ENCODE results near the gene MS4A4A.
A peak's percentile ranks its signal among the peaks of the same experiment; 100 is the strongest.

MS4A4A gene

DNA sequence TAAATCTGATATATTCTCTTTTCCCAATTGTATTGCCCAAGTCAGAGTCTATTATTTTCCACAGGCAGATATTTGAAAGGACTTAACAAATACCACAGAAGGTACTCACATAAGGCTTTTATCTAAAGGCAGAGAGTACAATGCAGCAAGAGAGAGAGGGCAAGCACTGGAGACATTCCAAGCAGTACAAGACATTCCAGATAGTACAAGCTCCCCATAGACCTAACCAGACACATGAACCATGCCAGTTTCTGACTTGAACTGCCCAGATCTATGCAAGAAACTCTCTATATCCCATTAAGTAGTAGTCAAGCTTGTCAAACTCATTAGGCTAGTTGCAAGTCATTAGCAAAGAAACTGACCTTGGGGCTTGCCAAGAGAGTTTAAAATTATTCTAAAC lies 35.4 kb downstream of the MS4A4A start:
- Mint-ChIP-seq H3K27me3 (ENCODE audit: low read depth) (no peaks in the 10 kb centered on the region), H3K4me3 (no peak overlapping the region), H3K27ac (no peak overlapping the region), H3K9me3 (no peaks in the 10 kb centered on the region), H3K4me1 (ENCODE audit: low read depth) (no peaks in the 10 kb centered on the region), H3K36me3 (ENCODE audit: low read depth) (no peaks in the 10 kb centered on the region)
- DNase-seq (ENCODE audit: low spot score) = no peak

DNA sequence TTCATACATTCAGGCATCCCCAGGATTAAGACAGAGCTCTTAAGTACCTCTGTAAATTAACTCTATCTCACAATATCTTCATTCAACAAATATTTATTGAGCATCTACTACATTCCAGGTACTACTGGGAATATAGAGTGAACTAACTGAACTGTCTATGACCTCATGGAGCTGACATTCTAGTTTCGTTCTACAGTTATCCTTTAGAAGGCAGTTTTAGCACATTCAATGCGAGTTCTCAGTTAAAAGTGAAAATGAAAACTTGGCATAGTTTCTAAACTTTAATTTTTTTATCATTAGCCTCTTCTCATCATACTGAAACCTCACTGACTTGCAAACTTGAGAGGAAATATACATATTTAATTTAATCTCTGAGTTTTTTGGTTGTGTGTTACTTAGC lies 35.9 kb downstream of the MS4A4A start:
- DNase-seq (ENCODE audit: low spot score) = no peak
- Mint-ChIP-seq H3K4me3 (no peak overlapping the region), H3K36me3 (ENCODE audit: low read depth) (no peaks in the 10 kb centered on the region), H3K27me3 (ENCODE audit: low read depth) (no peaks in the 10 kb centered on the region), H3K27ac (no peak overlapping the region), H3K9me3 (no peaks in the 10 kb centered on the region), H3K4me1 (ENCODE audit: low read depth) (no peaks in the 10 kb centered on the region)

DNA sequence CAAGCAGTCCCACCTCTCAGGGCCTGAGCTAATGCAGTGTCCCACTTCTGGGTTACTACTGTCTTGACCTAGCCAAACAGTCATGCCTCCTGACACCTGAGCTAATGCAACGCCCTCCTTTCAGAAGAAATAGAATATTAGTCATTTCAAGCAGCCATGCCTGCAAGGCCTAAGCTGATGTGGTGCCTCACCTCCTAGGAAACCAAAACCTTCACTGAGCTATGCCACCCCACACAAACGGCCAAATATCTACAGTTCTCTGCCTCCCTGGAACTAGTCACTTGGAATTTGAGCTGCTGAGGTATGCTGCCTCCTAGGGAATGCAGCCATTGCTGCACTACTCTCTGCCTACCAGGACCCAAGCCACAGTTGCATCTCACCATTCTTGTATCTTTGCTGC lies 38.3 kb downstream of the MS4A4A start:
- H3K27ac Mint-ChIP-seq = no peak overlapping the region
- DNase-seq (ENCODE audit: low spot score) = no peak

DNA sequence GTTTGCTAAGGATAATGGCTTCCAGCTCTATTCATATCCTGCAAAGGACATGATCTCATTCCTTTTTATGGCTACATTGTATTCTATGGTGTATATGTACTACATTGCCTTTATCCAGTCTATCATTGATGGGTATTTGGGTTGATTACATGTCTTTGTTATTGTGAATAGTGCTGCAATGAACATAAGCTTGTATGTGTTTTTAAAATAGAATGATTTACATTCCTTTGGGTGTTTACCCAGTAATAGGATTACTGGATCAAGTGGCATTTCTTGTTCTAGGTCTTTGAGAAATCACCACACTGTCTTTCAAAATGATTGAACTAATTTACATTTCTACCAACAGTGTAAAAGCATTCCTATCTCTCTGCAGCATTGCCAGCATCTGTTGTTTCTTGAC lies 40.6 kb downstream of the MS4A4A start:
- Mint-ChIP-seq H3K4me1 (ENCODE audit: low read depth) (no peaks in the 10 kb centered on the region), H3K36me3 (ENCODE audit: low read depth) (no peaks in the 10 kb centered on the region), H3K27me3 (ENCODE audit: low read depth) (peaks cover 2% of the 10 kb centered on the region), H3K4me3 (no peak overlapping the region), H3K27ac (no peak overlapping the region), H3K9me3 (peaks cover 12% of the 10 kb centered on the region)
- no peak for DNase-seq (ENCODE audit: low spot score)

More for the DNA sequence above, 38.3 kb downstream of the MS4A4A start:
- H3K4me1 Mint-ChIP-seq (ENCODE audit: low read depth) = no peaks in the 10 kb centered on the region
- no peak overlapping the region for H3K4me3 Mint-ChIP-seq
- peaks cover 2% of the 10 kb centered on the region for H3K27me3 Mint-ChIP-seq (ENCODE audit: low read depth)
- peaks cover 11% of the 10 kb centered on the region for H3K9me3 Mint-ChIP-seq
- H3K36me3 Mint-ChIP-seq (ENCODE audit: low read depth) = no peaks in the 10 kb centered on the region

DNA sequence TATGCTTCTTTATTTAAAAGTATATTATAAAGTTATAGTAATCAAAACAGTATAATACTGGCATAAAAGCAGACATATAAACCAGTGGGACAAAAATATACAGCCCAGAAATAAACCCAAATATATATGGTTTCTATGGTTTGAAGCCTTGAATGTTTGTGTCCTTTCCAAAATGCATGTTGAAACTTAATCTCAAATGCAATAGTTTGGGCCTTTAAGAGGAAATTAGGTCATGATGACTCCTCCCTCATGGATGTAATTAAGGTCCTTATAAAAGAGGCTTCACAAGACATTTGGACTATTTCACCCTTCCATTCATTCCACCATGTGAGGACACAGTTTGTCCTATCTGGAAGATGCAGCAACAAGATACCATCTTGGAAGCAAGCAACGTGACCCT lies 46.5 kb downstream of the MS4A4A start, which contains the start of gene MS4A6E:
TSS of gene MS4A6E (plus strand) at position 301 of the 400 bp plus-strand sequence. CDS start 7,641 bp downstream, outside the sequence.
- Mint-ChIP-seq H3K27ac (no peak within 1 kb of the TSS), H3K36me3 (ENCODE audit: low read depth) (no peaks in the 10 kb centered on the region), H3K4me1 (ENCODE audit: low read depth) (no peaks in the 10 kb centered on the region), H3K27me3 (ENCODE audit: low read depth) (peaks cover 2% of the 10 kb centered on the region), H3K4me3 (no peak within 1 kb of the TSS), H3K9me3 (peaks cover 17% of the 10 kb centered on the region)
- no peak for DNase-seq (ENCODE audit: low spot score)

DNA sequence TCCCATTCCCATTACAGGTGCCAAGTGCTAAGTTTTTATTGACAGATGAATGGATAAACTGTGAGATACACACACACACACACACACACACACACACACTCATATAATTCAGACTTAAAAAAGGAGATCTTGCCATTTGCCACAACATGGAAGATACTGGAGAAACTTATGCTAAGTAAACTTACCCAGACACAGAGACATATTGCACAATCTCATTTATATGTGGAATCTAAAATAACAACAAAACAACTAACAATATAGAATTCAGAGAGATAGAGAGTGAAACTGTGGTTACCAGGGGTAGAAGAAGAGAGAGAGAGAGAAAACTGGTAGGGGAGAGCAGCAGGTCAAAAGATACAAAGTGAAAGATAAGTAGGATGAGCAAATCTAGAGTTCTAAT lies 48.0 kb downstream of the MS4A4A start:
- Mint-ChIP-seq H3K9me3 (peaks cover 9% of the 10 kb centered on the region), H3K27me3 (ENCODE audit: low read depth) (no peaks in the 10 kb centered on the region), H3K4me1 (ENCODE audit: low read depth) (no peaks in the 10 kb centered on the region), H3K27ac (no peak overlapping the region), H3K36me3 (ENCODE audit: low read depth) (no peaks in the 10 kb centered on the region), H3K4me3 (no peak overlapping the region)
- no peak for DNase-seq (ENCODE audit: low spot score)

DNA sequence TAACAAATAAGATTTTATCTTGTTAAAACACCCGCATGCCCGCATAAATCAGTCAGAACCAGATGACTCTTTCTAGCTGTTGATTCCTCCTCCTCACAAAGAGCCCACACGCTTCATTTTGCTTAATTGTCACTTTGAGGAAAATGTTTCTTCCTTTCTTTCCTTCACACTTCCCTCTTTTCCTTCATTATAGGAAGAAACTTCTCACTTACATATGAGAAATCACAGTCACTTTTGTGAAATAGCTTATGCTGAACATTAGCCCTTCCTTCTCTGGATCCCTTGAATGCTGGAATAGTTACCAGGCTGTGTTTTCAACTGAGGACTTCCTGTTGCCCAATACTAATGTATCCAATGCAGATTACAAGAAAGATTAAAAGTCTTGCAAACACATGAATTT lies 52.4 kb downstream of the MS4A4A start:
- peaks cover 5% of the 10 kb centered on the region for H3K9me3 Mint-ChIP-seq
- H3K36me3 Mint-ChIP-seq (ENCODE audit: low read depth) = no peaks in the 10 kb centered on the region
- H3K4me1 Mint-ChIP-seq (ENCODE audit: low read depth) = no peaks in the 10 kb centered on the region
- DNase-seq (ENCODE audit: low spot score) = no peak
- H3K4me3 Mint-ChIP-seq = no peak overlapping the region
- no peaks in the 10 kb centered on the region for H3K27me3 Mint-ChIP-seq (ENCODE audit: low read depth)
- H3K27ac Mint-ChIP-seq = no peak overlapping the region

DNA sequence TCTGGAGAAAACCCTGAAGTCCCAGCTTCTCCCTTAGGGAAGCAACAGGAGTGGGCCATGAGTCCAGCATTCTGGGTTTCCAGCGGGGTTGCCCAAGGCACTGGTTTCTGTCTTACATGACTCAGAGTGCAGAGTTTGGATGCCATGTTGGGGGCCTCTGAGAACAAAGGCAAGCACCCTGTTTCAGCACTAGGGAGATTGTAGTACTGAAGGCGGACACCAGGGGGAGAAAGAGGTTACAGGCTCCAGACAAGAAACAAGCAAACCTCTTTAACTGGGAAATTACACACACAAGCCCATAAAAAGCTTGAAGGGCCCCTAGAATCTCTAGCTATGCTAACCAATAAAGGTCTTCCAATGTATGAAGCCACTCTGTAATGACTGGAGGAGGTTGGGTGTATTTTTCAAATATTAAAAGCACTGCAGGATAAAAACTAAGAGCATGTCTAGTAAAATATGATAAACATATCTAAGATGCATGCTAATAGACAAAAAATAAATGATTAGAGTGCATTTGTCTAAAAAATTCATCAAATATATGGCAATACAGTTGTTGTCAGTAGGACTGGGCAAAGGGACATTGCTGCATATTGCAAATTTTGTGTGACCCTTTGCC lies 53.6 kb downstream of the MS4A4A start:
- Mint-ChIP-seq H3K4me1 (ENCODE audit: low read depth) (no peaks in the 10 kb centered on the region), H3K27ac (no peak overlapping the region), H3K36me3 (ENCODE audit: low read depth) (no peaks in the 10 kb centered on the region), H3K27me3 (ENCODE audit: low read depth) (no peaks in the 10 kb centered on the region), H3K4me3 (no peak overlapping the region), H3K9me3 (peaks cover 4% of the 10 kb centered on the region)
- DNase-seq (ENCODE audit: low spot score) = peak; percentile 35

DNA sequence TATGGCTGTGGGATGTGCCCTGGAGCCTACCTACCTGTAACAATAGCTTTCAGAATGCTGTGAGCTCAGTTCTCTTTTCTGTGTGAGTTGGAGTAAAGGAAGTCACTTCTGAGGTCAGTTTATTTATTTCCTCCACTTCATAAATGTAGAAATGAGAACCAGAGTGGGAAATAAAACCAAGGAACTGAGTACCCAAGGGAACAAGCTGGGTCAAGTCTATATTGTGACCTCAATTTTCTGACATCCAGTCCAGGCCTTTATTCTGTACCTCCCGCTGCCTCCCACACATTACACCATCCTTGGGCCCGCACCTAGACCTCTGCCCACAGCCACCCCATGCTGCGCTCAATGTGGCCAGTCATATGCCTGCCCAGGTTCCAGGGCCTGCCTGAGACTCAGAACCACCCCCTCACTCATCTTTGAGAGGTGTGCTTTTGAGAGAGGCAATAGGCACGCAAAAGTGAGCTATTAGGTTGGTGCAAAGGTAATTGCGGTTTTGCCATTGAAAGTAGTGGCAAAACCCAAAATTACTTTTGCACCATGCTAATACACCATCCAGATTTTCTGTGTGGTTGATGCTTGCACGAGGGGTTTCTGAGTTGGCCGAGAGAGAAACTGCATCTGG lies 56.4 kb downstream of the MS4A4A start:
- DNase-seq (ENCODE audit: low spot score) = no peak
- no peaks in the 10 kb centered on the region for H3K9me3 Mint-ChIP-seq
- H3K4me3 Mint-ChIP-seq = no peak overlapping the region
- H3K27ac Mint-ChIP-seq = no peak overlapping the region
- H3K4me1 Mint-ChIP-seq (ENCODE audit: low read depth) = no peaks in the 10 kb centered on the region
- peaks cover 3% of the 10 kb centered on the region for H3K27me3 Mint-ChIP-seq (ENCODE audit: low read depth)
- H3K36me3 Mint-ChIP-seq (ENCODE audit: low read depth) = no peaks in the 10 kb centered on the region

DNA sequence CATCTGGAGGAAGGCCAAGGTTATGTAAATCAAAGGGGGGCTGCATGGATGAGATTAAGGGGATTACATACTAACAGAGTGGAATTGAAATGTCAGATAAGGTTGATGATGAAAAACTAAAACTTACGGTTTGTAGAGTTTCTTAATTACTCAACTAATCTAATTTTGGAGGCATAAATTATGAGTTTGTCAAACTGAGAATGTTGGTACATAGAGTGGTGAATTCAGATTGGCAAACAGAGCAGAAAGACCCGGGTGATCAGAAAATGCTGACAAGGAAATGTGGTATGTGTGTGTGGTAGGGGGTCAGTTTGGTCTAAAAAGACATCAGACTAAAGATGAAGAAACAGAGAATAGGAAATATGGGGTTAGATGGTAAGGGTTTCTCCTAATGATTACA lies 57.6 kb downstream of the MS4A4A start:
- no peak for DNase-seq (ENCODE audit: low spot score)
- Mint-ChIP-seq H3K27ac (no peak overlapping the region), H3K9me3 (no peaks in the 10 kb centered on the region), H3K36me3 (ENCODE audit: low read depth) (no peaks in the 10 kb centered on the region), H3K4me1 (ENCODE audit: low read depth) (no peaks in the 10 kb centered on the region), H3K27me3 (ENCODE audit: low read depth) (peaks cover 3% of the 10 kb centered on the region), H3K4me3 (no peak overlapping the region)

DNA sequence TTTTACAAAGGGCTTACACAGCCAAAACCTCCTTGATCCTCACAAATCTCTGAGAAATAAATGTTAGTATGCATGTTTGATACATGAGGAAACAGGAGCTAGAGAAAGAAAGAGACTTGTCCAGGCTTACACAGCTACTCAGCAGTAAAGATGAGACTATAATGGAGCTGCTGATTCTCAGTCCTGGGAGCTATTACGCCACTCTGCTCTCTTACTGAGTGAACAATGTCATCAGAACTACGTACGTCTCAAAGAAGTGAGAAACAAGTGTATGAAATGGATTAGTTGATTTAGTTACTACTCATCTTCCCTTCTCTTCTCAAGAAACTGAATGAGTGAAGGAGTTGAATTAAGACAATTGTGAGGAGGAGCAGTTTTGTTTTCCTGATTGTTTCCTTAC lies 58.9 kb downstream of the MS4A4A start:
- Mint-ChIP-seq H3K27ac (no peak overlapping the region), H3K4me3 (no peak overlapping the region), H3K9me3 (no peaks in the 10 kb centered on the region), H3K4me1 (ENCODE audit: low read depth) (no peaks in the 10 kb centered on the region), H3K36me3 (ENCODE audit: low read depth) (no peaks in the 10 kb centered on the region), H3K27me3 (ENCODE audit: low read depth) (peaks cover 3% of the 10 kb centered on the region)
- no peak for DNase-seq (ENCODE audit: low spot score)

DNA sequence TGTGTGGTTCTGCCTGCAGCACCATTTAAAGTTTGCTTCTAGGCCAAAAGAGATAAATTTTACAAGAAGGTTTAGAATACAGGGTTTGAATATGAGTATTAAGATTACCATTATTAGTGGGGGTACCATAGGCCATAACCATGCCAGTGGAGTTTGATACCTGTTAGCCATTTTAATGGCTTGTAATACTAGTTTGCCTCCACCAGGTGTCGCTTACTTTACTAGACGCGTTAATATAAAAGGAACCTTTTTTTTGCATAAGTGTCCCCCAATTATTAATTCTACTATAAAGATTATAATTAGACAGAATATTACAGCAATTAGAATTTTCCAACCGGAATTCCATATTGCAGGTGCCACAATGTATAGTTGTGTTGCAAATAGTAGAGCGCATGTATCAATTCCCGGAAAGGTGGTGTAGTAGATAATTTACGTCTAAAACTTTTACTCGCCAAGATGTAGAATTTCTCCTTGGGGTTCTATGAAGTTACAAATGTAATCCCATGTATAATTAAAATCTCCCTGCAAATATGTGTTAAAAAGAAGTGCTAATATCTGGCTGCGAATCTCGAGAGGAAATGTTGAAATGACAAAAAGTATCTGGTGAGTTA lies 62.7 kb downstream of the MS4A4A start:
- H3K27ac Mint-ChIP-seq = no peak overlapping the region
- H3K9me3 Mint-ChIP-seq = no peaks in the 10 kb centered on the region
- no peaks in the 10 kb centered on the region for H3K36me3 Mint-ChIP-seq (ENCODE audit: low read depth)
- peaks cover 3% of the 10 kb centered on the region for H3K27me3 Mint-ChIP-seq (ENCODE audit: low read depth)
- H3K4me1 Mint-ChIP-seq (ENCODE audit: low read depth) = no peaks in the 10 kb centered on the region
- no peak for DNase-seq (ENCODE audit: low spot score)
- H3K4me3 Mint-ChIP-seq = no peak overlapping the region

DNA sequence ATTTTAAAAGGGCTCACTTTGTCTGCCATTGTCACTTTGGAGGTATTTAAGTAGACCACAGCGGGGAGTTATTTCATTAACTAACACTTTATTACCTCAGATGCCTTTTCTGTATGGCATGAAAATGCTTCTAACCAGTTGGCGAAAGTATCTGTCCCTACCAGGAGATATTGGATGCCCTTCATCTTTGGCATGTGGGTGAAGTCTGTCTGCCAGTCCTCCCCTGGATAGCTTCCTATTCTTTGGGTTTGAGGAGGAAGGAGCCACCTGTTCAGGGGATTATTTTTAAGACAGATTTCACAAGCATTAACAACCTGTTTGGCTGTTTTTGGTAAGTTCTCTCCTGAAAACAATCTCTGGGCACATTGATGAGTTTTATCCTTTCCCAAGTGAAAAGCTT lies 63.7 kb downstream of the MS4A4A start:
- H3K36me3 Mint-ChIP-seq (ENCODE audit: low read depth) = no peaks in the 10 kb centered on the region
- no peak overlapping the region for H3K4me3 Mint-ChIP-seq
- no peak for DNase-seq (ENCODE audit: low spot score)
- H3K9me3 Mint-ChIP-seq = no peaks in the 10 kb centered on the region
- H3K4me1 Mint-ChIP-seq (ENCODE audit: low read depth) = no peaks in the 10 kb centered on the region
- no peak overlapping the region for H3K27ac Mint-ChIP-seq
- H3K27me3 Mint-ChIP-seq (ENCODE audit: low read depth) = peaks cover 3% of the 10 kb centered on the region

DNA sequence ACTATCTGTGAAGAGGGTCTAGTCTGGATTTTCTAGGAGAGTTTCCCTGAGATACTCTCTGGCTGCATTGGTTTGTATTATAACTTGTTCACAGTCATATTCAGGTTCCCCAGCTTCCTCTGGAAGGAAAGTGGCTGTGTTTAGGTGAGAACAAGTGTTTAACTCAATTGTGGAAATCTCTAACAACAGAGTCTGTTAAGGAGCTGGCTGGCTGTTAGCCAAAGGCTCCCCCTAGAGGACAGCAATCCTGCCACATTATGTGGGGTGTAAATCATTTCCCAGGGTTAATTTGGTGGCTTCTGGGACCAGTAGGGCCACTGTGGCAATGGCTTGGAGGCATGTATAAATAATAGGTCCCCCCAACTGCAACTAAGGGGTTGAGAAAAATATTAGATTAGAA lies 65.0 kb downstream of the MS4A4A start:
- H3K27me3 Mint-ChIP-seq (ENCODE audit: low read depth) = no peaks in the 10 kb centered on the region
- DNase-seq (ENCODE audit: low spot score) = no peak
- H3K4me3 Mint-ChIP-seq = no peak overlapping the region
- H3K27ac Mint-ChIP-seq = no peak overlapping the region
- no peaks in the 10 kb centered on the region for H3K4me1 Mint-ChIP-seq (ENCODE audit: low read depth)
- H3K36me3 Mint-ChIP-seq (ENCODE audit: low read depth) = no peaks in the 10 kb centered on the region
- H3K9me3 Mint-ChIP-seq = no peaks in the 10 kb centered on the region

All from T-helper 2 cell treated with Interferon-gamma antibody and Interleukin-4, amounts not matched to agents 5 μg/mL and 100 μg/mL, for 36 hours (primary cell).